Lower leg skin (tissue), 4 donors: ENCODE results near the gene EIF3F. TPM values are rescaled to one million over a fixed set of nuclear protein-coding genes. Genes with fewer than 3 reads are reported as not detected.

Source experiments
- DNase-seq, 2 donors: peaks; one replicate each; pipeline ENCODE4 v3.0.0-alpha.2; 2019; ENCODE audit warnings: low spot score in 2 of 2
- H3K4me3 ChIP-seq: fragments of 200-600 bp; sonication (generic); 2 replicates; pipeline ENCODE4 v1.5.1; 2017; ENCODE audit warnings: mild to moderate bottlenecking, low read depth; ENCODE audit not compliant: poor library complexity, severe bottlenecking
- CTCF ChIP-seq, 3 donors: fragments of 450-650 bp; IDR thresholded peaks; one replicate each; pipeline ENCODE4 v1.5.1; 2016; ENCODE audit warnings: antibody characterized with exemption in 3 of 3, mild to moderate bottlenecking in 3 of 3, moderate library complexity in 2 of 3
- POLR2A ChIP-seq, 2 donors: fragments of 450-650 bp; IDR thresholded peaks; one replicate each; pipeline ENCODE4 v1.6.1; 2016 to 2017; ENCODE audit warnings: antibody characterized with exemption in 2 of 2, mild to moderate bottlenecking in 1 of 2, moderate library complexity in 1 of 2
- WGBS, 2 donors: methylation state at CpG; one replicate each; pipeline ENCODE4 v1.1.5; 2018; 5-methylcytosine and 5-hydroxymethylcytosine counted together
- intact Hi-C: fragments of 100-400 bp; cut with DNase I; formaldehyde crosslinking; loops from one replicate; pipeline ENCODE4 v1.15.0; 2023; ENCODE audit warnings: low total_unique reads
- total RNA-seq, 4 donors: library from RNA; depleted of rRNA; stranded (reverse); fragments of >200 nt; gene quantifications; one replicate each; pipeline ENCODE4 v1.1.0, GENCODE V29; 2016

Gene EIF3F
- total RNA-seq = 100 to 1,000 TPM; 316 to 432 (median 384) TPM

- intact Hi-C loops = no loop called here
- H3K4me3 ChIP-seq = peak within 1 kb of the TSS; percentile 91
- no peak for TF ChIP-seq POLR2A (IDR thresholded peaks at IDR 0.05)
- peak in 1 of 3 donors; percentile 92 for TF ChIP-seq CTCF (IDR thresholded peaks at IDR 0.05)
- WGBS, 2 donors = 1% methylated on average over 47 of the region's 47 CpGs
- peak; percentile 97 to 99 for DNase-seq
These were observed at the start of gene EIF3F for GRCh38 chr11:7986768-7987559. Gene EIF3F (plus strand): TSS chr11:7987337. CDS start chr11:7987353, 16 bp downstream.

- 51 to 82% methylated on average over 5 of the region's 5 CpGs for WGBS, 2 donors
- TF ChIP-seq CTCF (IDR thresholded peaks at IDR 0.05) (no peak), POLR2A (IDR thresholded peaks at IDR 0.05) (no peak)
- no peak for DNase-seq
- no peak overlapping the region for H3K4me3 ChIP-seq
- intact Hi-C loops = no loop called here
These were observed 46.0 kb upstream of the EIF3F start for GRCh38 chr11:7941146-7941545.

DNA sequence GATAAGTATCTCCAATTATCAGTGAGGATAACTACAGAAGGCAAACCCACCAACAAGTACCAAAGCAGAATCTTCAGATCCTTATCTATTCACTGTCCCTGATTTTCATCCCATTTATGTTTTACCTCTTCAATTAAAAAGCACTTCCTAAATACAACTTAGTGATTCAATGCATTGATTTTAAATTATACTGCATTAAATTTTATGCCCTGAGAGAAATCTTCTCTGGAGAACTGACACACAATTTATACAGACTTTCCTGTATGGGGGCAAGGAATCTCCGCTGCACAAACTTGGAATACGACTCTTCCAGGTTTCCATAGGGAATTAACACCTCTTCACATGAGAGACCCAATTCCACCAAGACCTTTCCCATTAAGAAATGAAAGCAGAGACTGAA, 45.5 kb upstream of the EIF3F start, which contains the start of gene OR10A3:
Gene OR10A3 (minus strand): TSS at position 101 of the 400 bp plus-strand sequence. CDS start 2,188 bp downstream, outside the sequence.
- no peak for DNase-seq
- intact Hi-C loops = no loop called here
- TF ChIP-seq POLR2A (IDR thresholded peaks at IDR 0.05) (no peak), CTCF (IDR thresholded peaks at IDR 0.05) (no peak)
- 92 to 94% methylated on average over 2 of the region's 2 CpGs for WGBS, 2 donors
- H3K4me3 ChIP-seq = no peak within 1 kb of the TSS

GRCh38 chr11:7944123-7944522, 43.0 kb upstream of the EIF3F start:
- no peak overlapping the region for H3K4me3 ChIP-seq
- intact Hi-C loops = no loop called here
- no peak for DNase-seq
- no peak for TF ChIP-seq POLR2A (IDR thresholded peaks at IDR 0.05)
- TF ChIP-seq CTCF (IDR thresholded peaks at IDR 0.05) = no peak
- WGBS, 2 donors = 89 to 94% methylated on average over 2 of the region's 2 CpGs

DNA sequence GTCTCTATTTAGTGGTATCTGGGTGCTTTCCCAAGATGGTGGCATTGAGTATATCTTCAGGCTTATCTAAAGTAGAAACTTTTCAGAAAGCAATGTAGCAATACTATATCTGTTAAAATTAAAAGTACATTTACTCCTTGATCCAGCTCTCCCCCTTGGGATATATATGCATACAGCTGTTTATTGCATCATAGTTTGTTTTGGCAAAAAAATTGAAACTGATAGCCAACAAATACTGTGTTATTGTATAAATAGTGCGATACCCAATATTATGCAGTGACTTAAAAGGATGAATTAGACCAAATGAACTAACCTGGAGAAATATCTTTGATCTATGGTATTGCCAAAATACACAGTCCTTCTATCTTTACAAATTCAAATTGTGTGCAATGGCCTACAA, 37.2 kb upstream of the EIF3F start:
- no peak for DNase-seq
- TF ChIP-seq POLR2A (IDR thresholded peaks at IDR 0.05) (no peak), CTCF (IDR thresholded peaks at IDR 0.05) (no peak)
- WGBS, 2 donors = 74 to 78% methylated on average over 1 of the region's 1 CpG
- H3K4me3 ChIP-seq = no peak overlapping the region
- intact Hi-C loops = no loop called here
